ENCODE measurements around the gene PAFAH1B2.

PAFAH1B2 gene

DNA sequence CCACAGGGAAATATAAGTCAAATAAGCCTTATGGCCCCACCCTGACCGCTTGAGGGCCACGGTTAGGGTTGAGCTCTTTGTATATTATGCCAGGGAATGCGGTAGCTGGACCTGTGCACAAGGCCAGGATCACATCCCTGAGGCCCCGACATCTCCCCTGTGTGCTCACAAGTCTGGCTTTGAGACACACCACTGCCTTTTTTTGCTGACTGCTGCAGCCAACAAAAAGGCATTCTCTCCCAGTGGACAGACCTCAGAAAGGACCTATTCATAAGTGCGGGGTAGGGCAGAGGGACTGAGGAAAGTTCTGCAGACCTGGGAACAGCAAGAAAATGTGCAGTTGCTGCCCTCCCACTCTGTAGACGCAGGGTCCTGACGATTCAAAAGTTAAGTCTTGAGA lies 31.0 kb downstream of the PAFAH1B2 start:
- Histone ChIP-seq H3K4me2 (ENCODE audit: low read length) (no peak overlapping the region), H3K4me3 (ENCODE audit: low read length) (no peak overlapping the region), H3K79me2 (ENCODE audit: control insufficient read depth, low read length) (peaks cover 3% of the 10 kb centered on the region; the same call in 1 of the 2 replicates), H3F3A (ENCODE audit: control insufficient read depth, insufficient read depth) (peaks cover 9% of the 10 kb centered on the region), H4K20me1 (ENCODE audit: control insufficient read depth, insufficient read depth, low read depth, low read length) (no peaks in the 10 kb centered on the region), H3K36me3 (ENCODE audit: control insufficient read depth, low read length) (peaks cover 16% of the 10 kb centered on the region), H3K4me1 (ENCODE audit: control insufficient read depth, low read length) (peaks cover 19% of the 10 kb centered on the region), H3K27ac (ENCODE audit: low read depth, low read length) (no peak overlapping the region), H3K9me2 (replicated peaks; ENCODE audit: control insufficient read depth, low read length) (no peaks in the 10 kb centered on the region), H3K27me3 (ENCODE audit: control insufficient read depth, low read length) (no peaks in the 10 kb centered on the region), H3K9me3 (ENCODE audit: control insufficient read depth, insufficient read depth, low read length) (no peaks in the 10 kb centered on the region)
- no peak for TF ChIP-seq EZH2phosphoT487 (IDR thresholded peaks at IDR 0.05; ENCODE audit: borderline replicate concordance, low read length)
- TF ChIP-seq, protein P1, sequence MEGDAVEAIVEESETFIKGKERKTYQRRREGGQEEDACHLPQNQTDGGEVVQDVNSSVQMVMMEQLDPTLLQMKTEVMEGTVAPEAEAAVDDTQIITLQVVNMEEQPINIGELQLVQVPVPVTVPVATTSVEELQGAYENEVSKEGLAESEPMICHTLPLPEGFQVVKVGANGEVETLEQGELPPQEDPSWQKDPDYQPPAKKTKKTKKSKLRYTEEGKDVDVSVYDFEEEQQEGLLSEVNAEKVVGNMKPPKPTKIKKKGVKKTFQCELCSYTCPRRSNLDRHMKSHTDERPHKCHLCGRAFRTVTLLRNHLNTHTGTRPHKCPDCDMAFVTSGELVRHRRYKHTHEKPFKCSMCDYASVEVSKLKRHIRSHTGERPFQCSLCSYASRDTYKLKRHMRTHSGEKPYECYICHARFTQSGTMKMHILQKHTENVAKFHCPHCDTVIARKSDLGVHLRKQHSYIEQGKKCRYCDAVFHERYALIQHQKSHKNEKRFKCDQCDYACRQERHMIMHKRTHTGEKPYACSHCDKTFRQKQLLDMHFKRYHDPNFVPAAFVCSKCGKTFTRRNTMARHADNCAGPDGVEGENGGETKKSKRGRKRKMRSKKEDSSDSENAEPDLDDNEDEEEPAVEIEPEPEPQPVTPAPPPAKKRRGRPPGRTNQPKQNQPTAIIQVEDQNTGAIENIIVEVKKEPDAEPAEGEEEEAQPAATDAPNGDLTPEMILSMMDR (IDR thresholded peaks at IDR 0.05; ENCODE audit: low read depth, low read length, poor library complexity, severe bottlenecking), result no peak

DNA sequence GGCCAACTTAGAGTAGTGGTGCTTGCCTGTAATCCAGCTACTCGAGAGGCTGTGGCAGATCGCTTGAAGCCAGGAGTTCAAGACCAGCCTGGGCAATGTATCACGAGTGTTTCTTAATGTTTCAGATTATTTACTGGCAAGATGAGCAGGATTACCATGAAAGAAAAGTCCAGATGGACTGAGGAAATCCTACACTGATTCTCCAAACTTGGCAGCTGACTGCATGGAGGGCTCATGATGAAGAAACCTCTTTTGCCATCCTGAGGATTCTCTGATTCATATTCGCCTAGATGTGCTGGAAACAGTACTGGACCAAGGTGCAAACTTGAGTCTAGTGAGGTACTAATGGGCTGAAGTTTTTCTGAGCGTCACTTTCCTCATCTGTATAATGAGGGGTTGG lies 31.7 kb downstream of the PAFAH1B2 start:
- H3K4me2 ChIP-seq (ENCODE audit: low read length), result no peak overlapping the region
- H3K4me1 ChIP-seq (ENCODE audit: control insufficient read depth, low read length), result peaks cover 26% of the 10 kb centered on the region

DNA sequence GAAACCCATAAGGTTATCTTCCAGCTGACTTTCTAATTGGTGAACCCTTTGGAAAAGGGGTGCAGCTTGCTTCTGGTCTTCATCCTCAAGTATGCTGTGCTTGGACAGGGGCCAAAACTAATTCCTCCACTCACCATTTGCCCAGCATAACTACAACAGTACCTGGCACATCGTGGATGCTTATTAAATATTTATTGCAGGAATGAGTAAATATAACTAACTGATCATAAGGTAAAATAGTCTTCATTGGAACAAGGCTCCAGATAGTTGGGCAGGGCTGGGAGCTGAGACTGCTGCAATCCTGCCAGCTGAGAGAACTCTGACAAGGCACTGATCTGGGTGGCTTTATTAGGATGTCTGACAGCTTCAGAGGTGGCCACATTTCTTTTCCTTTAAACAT lies 32.1 kb downstream of the PAFAH1B2 start:
- Histone ChIP-seq H3K36me3 (ENCODE audit: control insufficient read depth, low read length) (peaks cover 6% of the 10 kb centered on the region; the same call in 1 of the 2 replicates), H4K20me1 (ENCODE audit: control insufficient read depth, insufficient read depth, low read depth, low read length) (no peaks in the 10 kb centered on the region), H3K27me3 (ENCODE audit: control insufficient read depth, low read length) (no peaks in the 10 kb centered on the region), H3K4me2 (ENCODE audit: low read length) (no peak overlapping the region), H3K27ac (ENCODE audit: low read depth, low read length) (no peak overlapping the region), H3K4me1 (ENCODE audit: control insufficient read depth, low read length) (peaks cover 30% of the 10 kb centered on the region), H3F3A (ENCODE audit: control insufficient read depth, insufficient read depth) (peaks cover 9% of the 10 kb centered on the region), H3K79me2 (ENCODE audit: control insufficient read depth, low read length) (peaks cover 3% of the 10 kb centered on the region; the same call in 1 of the 2 replicates), H3K4me3 (ENCODE audit: low read length) (no peak overlapping the region), H3K9me3 (ENCODE audit: control insufficient read depth, insufficient read depth, low read length) (no peaks in the 10 kb centered on the region), H3K9me2 (replicated peaks; ENCODE audit: control insufficient read depth, low read length) (no peaks in the 10 kb centered on the region)
- TF ChIP-seq, protein P1 (IDR thresholded peaks at IDR 0.05; ENCODE audit: low read depth, low read length, poor library complexity, severe bottlenecking), result no peak
- TF ChIP-seq EZH2phosphoT487 (IDR thresholded peaks at IDR 0.05; ENCODE audit: borderline replicate concordance, low read length), result no peak

More for the DNA sequence above, 31.7 kb downstream of the PAFAH1B2 start:
- TF ChIP-seq, protein P1 (IDR thresholded peaks at IDR 0.05; ENCODE audit: low read depth, low read length, poor library complexity, severe bottlenecking), result no peak
- TF ChIP-seq EZH2phosphoT487 (IDR thresholded peaks at IDR 0.05; ENCODE audit: borderline replicate concordance, low read length), result no peak
- Histone ChIP-seq H3K9me2 (replicated peaks; ENCODE audit: control insufficient read depth, low read length) (no peaks in the 10 kb centered on the region), H3K27me3 (ENCODE audit: control insufficient read depth, low read length) (no peaks in the 10 kb centered on the region), H4K20me1 (ENCODE audit: control insufficient read depth, insufficient read depth, low read depth, low read length) (no peaks in the 10 kb centered on the region), H3K4me3 (ENCODE audit: low read length) (no peak overlapping the region), H3K79me2 (ENCODE audit: control insufficient read depth, low read length) (peaks cover 3% of the 10 kb centered on the region; the same call in 1 of the 2 replicates), H3K9me3 (ENCODE audit: control insufficient read depth, insufficient read depth, low read length) (no peaks in the 10 kb centered on the region), H3K27ac (ENCODE audit: low read depth, low read length) (no peak overlapping the region), H3K36me3 (ENCODE audit: control insufficient read depth, low read length) (peaks cover 10% of the 10 kb centered on the region), H3F3A (ENCODE audit: control insufficient read depth, insufficient read depth) (peaks cover 9% of the 10 kb centered on the region)
